A673 (cell line): ENCODE data around the gene SLIT3.

Experiments
- EZH2 ChIP-seq: fragments of 200-600 bp; sonication (generic); IDR thresholded peaks from 2 replicates; pipeline ENCODE4 v1.6.1; 2017; ENCODE audit warnings: borderline replicate concordance, low read depth, mild to moderate bottlenecking, mixed read lengths, antibody characterized with exemption, low read length; ENCODE audit not compliant: poor library complexity, severe bottlenecking
- TF ChIP-seq, protein P1 (sequence below): fragments of 300-800, 200-600 bp; sonication (generic); conservative IDR thresholded peaks from 2 replicates; pipeline ENCODE4 v1.5.1; 2017; ENCODE audit warnings: low read depth, mild to moderate bottlenecking, antibody characterized with exemption, low read length, moderate library complexity, mixed read lengths

- TF ChIP-seq, protein P1, sequence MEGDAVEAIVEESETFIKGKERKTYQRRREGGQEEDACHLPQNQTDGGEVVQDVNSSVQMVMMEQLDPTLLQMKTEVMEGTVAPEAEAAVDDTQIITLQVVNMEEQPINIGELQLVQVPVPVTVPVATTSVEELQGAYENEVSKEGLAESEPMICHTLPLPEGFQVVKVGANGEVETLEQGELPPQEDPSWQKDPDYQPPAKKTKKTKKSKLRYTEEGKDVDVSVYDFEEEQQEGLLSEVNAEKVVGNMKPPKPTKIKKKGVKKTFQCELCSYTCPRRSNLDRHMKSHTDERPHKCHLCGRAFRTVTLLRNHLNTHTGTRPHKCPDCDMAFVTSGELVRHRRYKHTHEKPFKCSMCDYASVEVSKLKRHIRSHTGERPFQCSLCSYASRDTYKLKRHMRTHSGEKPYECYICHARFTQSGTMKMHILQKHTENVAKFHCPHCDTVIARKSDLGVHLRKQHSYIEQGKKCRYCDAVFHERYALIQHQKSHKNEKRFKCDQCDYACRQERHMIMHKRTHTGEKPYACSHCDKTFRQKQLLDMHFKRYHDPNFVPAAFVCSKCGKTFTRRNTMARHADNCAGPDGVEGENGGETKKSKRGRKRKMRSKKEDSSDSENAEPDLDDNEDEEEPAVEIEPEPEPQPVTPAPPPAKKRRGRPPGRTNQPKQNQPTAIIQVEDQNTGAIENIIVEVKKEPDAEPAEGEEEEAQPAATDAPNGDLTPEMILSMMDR, result no peak
- no peak for TF ChIP-seq EZH2
Observed at GRCh38 chr5:169122951-169123350, 178.0 kb downstream of the SLIT3 start.
